GM18498 (cell line): Measurements from ENCODE around the gene SMAD5.

ENCODE experiments used
- ATAC-seq: cut with Tn5 transposase; IDR thresholded peaks from one replicate; pipeline ENCODE4 v1.9.1; 2021; ENCODE audit warnings: mild to moderate bottlenecking, moderate library complexity; ENCODE audit not compliant: unreplicated experiment

SMAD5 gene

DNA sequence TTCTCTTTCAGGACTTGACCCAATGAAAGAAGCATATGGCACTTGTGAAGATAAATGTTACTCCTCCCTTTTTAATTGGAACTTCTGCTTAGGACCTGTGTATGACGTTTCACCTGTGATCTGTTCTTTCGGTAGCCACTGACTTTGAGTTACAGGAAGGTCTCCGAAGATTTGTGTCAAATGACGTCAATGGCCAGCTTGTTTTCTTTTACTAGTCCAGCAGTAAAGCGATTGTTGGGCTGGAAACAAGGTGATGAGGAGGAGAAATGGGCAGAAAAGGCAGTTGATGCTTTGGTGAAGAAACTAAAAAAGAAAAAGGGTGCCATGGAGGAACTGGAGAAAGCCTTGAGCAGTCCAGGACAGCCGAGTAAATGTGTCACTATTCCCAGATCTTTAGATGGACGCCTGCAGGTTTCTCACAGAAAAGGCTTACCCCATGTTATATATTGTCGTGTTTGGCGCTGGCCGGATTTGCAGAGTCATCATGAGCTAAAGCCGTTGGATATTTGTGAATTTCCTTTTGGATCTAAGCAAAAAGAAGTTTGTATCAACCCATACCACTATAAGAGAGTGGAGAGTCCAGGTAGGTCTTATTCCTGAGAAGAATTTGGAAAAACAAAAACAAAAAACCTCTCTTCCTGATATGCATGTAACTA is 21.1 kb downstream of the SMAD5 start:
- no peak for ATAC-seq

DNA sequence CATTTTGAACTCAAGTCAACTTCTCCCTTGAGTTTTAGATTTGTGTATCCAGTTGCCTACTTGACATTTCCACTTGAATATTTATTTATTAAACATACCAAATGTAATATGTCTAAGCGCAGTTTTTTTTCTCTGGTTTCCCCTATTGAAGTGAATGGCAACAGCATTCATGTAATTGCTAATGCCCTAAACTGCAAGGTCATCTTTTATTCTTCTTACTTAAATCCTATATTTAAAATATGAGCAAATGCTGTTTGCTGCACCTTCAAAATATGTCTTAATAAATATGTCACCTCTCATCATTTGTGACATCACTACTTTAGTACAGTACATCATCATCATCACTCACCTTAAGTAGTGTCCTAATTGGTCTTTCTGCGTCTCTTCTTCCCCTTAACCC is 22.4 kb downstream of the SMAD5 start:
- ATAC-seq = no peak

DNA sequence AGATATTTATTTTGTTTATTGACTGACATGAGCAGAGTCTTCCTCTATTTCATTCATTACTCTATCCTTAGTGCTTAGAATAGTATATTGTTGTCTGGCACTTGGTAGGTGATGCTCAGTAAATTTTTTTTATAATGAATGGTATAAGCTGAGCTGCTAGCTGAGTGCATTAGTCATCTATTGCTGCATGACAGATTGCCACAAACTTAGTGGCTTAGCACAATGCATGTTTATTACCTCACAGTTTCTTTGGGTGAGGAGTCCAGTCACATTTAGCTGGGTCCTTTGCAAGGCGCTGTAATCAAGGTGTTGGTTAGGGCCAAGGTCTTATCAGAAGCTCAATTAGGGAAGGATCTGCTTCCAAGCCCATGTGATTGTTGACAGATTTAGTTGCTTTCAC is 23.1 kb downstream of the SMAD5 start:
- ATAC-seq = no peak

DNA sequence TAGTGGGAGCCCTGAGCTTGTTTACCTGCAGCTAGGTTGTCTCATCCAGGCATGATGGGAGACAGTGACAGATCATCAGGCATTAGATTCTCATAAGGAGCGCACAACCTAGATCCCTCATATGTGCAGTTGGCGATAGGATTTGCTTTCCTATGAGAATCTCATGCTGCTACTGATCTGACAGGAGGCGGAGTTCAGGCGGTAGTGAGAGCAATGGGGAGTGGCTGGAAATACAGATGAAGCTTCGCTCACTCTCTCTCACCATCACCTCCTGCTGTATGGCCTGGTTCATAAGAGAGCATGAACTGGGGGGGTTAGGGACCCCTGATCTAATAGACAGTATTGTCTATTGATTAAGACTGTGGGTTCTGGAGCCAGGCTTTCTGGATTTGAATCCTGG is 24.9 kb downstream of the SMAD5 start:
- ATAC-seq = no peak

DNA sequence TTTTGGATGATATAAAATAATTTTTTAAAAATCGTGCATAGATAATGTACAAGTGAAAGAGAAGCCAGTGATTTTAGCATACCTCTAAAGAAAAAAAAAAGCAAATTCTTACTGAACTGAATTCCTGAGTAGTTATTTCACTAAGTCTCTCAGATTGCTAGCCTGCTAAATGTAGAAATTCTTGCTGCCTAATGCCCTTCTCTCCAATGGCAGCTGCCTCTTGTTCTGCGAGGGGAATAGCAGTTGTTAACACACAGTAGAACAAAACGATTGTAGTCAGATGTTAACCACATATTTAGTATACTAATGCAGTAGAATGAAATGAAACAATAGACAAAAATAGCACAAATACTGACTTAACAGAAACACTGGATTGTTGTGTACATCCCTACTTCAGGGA is 26.8 kb downstream of the SMAD5 start:
- ATAC-seq = no peak

DNA sequence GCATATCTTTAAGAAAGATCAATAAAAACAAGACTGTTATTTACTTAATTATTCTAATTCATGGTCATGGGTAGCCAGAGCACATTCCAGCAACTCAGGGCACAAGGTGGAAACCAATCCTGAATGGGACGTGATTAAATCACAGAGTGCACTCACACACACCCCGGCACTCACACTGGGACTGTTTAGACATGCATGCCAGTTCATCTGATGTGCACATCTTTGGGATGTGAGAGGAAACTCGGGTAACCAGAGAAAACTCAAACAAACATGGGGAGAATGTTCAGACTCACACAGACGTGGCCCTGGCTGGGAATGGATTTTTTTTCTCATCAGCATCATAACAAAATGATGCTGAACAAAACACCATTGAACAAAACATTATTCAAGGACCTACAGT is 29.4 kb downstream of the SMAD5 start:
- no peak for ATAC-seq

DNA sequence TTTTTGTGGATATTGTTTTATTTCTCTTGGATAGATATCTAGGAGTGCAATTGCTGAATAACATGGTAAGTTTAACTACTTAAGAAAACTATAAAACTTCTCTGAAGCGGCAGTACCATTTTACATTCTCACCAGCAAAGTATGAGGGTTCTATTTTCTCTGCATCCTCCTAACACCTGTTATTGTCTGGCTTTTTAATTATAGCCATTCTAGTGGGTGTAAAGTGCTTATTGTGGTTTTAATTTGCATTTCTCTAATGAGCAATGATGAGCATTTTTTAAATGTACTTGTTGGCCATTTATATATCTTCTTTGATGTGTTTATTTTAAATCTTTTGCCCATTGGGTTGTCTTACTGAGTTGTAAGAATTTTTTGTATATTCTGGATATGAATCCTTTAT is 31.6 kb downstream of the SMAD5 start:
- peak; percentile 49 for ATAC-seq

DNA sequence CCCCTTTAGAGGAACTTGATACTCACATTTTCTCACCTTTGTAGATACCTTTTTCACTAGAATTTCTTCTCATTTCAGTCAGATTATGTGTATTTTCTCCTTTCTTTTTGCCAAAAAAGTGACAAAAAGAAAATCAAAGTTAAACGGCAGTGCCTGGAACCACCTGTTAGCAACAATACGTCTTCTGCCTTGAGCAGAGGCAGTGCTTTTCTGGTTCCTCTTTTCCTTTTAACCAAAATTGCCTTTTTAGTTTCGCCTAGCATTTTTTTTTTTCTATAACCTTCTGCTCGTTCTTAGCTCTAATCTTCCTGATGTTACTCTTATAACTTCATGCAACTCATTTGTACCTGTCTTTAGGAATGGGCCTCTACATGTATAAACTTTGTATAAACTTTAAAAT is 34.3 kb downstream of the SMAD5 start:
- peak; percentile 83 for ATAC-seq

DNA sequence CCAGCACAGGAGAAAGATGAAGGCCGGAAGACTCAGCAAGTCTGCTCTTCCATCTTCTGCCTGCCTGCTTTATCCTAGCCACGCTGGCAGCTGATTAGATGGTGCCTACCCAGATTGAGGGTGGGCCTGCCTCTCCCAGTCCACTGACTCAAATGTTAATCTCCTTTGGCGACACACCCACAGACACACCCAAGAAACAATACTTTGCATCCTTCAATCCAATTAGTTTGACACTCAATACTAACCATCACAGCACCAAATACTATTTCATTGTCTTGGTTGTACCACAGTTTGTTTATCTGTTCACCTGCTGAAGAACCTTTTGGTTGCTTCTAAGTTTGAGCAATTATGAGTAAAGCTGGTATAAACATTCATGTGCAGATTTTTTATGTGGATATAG is 36.6 kb downstream of the SMAD5 start:
- ATAC-seq = no peak

DNA sequence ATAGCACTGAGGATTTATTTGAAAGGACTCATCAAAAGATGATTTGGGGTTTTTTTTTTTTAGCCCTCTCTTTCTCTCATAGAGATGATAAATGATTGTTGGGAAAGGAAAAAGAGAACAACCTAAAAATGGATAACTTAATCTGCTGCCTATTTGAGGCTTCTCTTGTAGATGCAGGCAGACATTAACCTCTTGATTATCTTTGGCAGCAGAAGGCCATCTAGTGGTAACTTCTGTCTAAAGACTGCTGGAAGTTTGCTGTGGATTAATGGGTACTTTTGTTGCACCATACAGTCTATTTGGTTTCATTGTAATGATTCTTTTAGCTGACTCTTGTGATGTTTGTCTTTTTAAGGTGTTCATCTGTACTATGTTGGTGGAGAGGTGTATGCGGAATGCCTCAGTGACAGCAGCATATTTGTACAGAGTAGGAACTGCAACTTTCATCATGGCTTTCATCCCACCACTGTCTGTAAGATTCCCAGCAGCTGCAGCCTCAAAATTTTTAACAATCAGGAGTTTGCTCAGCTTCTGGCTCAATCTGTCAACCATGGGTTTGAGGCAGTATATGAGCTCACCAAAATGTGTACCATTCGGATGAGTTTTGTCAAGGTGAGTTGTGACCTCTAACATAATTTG is 41.5 kb downstream of the SMAD5 start:
- ATAC-seq = peak; percentile 72

DNA sequence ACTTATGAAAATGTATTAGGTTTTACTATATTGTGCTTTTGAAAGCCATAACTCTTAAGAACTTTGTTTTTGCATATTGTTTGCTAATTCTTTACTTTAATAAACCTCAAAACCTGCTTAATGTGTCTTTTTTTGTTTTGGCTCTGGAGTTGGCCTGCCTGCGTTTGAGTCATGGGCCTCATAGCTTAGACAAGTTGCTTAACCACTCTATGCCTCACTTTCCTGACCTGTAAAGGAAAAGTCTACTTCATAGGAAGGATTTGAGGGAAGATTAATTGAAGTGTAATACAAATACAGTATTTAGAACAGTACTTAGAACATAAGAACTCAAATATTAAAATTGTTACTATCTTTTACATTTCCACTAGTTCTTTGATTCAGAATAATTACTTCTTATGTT is 50.0 kb downstream of the SMAD5 start:
- no peak for ATAC-seq

DNA sequence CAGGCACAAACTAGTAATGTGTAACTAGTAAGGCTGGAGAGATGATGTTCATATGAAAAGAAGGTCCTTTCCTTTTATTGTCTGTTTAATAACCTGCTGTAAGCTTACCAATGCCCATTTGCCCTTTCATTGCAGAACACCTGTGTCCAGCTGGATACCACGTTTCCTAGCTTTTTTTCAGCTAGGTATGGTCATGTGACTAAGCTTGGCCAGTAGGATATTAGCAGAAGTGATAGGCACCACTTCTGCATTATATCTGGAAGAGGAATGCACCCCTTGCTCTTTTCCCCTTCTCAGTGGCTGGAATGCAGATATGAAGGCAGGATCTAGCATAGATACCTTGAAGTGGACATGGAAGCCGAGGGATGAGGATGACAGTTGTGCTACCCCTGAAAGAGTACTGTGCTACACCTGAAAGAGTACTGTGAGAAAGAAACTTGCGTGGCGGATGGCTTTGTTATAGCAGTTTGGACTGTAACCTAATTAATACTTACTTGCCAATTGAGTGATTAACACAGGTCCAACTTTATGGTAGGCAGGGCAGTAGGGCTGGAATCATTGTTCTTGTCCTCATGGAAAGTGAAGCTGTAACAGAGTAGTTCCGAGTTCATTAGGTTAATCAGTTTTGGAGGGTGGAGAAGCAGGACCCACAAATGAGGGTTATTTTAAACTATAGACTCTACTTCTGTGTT is 53.5 kb downstream of the SMAD5 start:
- ATAC-seq = no peak

DNA sequence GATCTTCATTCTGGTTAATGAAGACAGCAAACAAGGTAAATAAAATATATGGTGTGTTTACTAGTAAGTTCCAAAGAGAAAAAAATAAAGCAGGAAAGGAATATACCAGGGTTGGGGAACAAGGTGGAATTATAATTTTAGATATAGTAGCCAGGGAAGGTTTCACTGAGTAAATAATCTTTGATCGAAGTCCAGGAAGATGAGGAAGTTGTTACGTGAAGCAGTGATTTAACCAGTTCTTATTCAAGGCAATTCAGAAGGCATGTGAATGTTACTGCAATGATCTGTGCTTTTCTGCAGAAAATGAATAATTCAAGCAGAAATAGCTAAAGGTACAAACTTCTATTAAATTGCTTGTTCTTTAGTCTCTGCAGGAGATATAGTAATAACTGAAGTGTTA is 54.2 kb downstream of the SMAD5 start:
- ATAC-seq = no peak

DNA sequence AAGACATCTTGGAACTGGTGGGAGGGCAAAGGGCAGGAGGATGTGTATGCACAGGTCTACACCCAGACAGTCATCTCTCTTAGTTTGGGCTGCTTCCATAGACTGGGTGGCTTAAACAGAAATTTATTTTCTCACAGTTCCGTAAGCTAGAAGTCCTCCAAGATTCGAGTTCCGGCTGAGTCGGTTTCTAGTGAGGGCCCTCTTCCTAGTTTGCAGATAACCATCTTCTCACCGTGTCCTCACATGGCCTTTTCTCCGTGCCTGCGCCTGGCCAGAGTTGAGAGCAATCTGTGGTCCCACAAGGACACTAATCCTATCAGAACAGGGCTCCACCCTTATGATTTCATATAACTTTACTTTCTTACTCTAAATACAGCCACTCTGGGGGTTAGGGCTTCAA is 56.2 kb downstream of the SMAD5 start:
- no peak for ATAC-seq

DNA sequence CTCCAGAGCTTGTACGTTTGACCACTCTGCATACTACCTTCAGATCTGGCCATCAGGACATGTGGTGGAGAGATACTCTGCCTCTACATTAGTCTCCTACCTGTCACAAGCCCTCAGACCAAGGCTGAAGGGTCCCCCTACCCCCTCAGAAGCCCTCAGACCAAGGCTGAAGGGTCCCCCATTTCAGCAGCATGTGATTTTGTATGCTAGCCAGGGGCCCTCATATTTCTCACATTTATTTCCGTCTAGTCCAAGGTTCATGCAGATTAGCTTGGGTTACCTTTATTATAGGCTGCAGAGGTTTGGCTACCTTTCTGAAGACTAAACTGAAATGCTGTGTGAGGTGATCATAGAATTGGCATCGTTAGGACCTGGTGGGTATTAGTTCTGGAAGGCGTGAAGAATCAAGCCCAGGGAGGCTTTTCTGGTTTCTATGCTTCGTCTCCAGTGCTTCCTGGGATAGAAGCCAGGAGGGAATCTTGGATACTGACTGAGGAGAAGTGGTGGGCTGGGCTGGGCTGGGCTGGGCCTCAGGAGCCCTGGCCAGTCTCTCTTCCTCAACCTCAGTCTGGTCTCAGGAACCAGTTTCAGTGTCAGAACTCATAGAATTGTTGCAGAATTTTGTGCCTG is 57.6 kb downstream of the SMAD5 start:
- no peak for ATAC-seq

DNA sequence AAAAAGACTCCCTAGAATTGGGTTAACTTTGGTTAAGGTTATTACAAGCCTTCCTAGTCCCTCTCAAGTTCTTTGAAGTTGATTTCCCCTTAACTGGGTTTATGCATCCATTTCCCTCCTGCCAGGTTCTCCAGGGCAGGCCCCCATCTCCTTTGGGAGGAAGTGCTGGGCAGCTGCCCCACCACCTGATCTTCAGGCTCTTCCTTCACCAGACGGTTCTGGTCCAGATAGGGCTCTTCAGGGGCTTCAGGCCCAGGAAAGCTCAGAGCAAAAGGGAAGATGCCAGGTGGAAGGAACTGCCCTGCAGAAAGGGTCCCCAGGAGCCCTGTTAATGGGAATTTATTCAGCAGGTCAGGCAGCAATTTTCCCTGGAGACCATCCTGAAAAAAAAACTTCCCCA is 58.3 kb downstream of the SMAD5 start:
- no peak for ATAC-seq

DNA sequence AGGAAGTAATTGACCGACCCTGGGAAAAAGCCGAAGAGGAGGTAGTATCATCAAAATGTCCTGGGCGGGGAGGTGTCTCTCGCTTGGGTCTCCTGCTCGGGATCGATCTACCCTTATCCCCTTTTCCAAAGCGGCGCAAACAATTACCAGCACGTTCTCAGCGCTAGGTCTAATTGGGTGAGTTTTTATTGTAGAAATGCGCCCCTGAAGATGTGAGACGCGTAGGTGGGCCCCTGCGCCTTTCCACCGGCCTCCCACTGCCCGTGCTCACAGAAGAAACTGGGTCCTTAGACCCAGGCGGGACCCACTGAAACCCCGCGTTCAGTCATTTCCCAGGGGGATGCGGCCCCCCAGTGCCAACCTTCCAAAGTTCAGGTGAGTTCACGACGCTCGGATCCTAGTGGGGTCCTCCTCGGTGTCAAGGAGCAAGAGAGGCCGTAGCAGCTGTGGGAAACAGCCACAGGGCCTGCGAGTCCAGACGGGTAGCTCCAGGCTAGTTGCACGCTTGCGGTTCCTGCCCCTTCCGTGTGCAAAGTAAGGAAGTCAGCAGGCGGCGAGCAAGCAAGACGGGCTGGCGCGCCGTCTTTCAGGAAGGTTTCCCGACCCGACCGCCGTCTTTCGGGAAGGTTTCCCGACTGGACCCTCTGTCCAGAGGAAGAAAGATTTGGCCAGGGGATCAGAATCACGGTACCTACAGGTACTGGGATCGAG is 58.8 kb downstream of the SMAD5 start:
- ATAC-seq = no peak

DNA sequence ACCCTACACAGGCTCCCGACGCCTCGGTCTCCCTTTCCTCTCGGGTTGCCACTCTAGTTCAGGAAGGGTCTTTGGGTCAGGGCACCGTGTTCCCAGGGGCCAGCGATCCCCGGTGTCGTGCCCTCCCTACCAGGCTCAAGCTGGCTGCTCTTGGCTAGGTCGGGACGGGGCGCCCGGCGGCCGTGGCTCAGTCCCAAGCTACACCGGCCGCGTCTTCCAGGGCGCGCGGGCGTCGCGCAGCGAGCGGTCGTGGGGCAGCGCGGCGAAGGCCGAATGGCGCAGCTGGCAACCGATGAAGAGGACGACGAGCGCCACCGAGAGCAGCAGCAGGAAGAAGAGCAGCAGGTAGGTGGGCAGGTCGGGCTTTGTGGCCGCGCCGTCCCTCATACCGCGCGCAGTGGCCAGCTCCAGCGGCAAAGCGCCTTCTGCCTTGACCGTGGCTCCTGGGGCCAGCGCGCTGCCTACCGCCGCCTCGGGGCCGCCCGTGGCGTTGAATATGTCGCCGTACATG is 59.4 kb downstream of the SMAD5 start:
- ATAC-seq = no peak

DNA sequence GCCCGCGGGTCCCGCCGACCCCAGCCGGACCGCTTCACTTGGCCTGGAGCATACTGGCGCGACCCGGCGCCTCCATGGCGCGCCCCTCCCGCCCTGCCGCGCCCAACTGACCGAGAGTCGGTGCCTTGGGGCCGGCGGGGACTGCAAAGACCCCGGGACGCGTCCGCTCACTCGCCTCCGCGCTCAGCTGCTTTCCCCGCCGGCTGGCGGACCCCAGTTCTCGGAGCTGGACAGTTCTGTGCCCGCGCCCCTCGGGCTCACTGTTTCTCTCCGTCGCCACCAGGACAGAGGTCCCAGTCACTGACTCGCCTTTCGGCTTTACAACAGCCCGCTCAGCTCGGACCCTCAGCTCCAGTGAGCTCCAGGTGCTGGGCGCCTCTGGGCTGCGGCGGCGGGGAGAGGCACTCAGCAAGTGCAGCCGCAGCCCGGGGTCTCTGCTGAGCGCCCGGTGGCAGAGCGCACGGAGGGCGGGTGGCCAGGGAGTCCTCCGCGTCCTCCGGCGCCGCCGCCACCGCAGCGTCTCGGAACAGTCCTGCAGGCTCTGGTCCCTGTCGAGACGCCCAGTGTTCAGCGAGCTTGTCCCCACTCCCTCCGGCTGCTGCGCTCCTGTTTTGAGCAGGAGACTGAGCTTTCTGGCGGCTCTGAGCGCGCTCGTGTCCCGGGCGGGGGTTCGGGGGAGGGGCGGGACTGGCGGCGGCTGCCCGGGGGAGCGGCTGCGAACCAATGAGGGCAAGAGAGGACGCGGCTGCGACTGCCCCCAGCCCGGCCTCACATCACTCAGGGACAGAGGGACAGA is 60.1 kb downstream of the SMAD5 start, which contains the start of gene SMIM32:
Gene SMIM32 (minus strand): TSS at position 637 of the 796 bp plus-strand sequence. CDS start 638 bp downstream, outside the sequence.
- ATAC-seq = no peak

DNA sequence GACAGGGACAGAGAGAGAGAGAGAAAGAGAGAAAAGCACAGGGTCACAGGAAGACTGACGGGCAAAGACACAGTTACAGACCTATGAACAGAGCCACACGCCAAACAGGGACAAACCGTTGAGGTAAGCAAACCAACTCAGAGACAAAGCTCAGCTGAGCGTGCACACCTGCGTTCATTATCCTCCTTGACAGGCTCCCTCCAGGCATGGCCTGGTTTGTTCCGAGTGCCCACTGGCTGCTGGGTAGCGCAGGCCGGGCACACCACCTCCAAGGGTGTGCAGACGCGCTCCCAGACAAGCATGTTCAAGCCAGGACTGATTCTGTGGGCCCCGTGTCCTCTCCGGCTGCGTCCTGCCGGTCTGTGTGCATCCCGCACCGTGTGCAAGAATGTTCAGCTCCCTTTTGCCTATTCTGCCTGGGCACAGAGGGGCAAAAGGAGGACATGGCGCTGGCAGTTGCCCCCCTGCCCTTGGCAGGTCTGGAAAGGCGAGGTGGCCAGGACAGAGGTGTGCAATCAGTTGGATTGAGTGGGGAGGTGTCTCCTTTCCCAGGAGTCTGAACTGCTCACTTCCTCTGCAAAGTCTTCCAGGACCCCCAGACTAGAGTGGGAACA is 60.8 kb downstream of the SMAD5 start:
- no peak for ATAC-seq
